NB4 (cell line): Measurements from ENCODE around the gene SLC37A3.

Source experiments
- CTCF ChIP-seq: IDR thresholded peaks from one replicate; pipeline ENCODE4 v1.5.1; 2012; ENCODE audit warnings: low read depth, low read length
- MAX ChIP-seq: IDR thresholded peaks from 2 replicates; pipeline ENCODE4 v1.6.1; 2011; ENCODE audit warnings: low read depth, low read length
- MYC ChIP-seq: IDR thresholded peaks from 2 replicates; pipeline ENCODE4 v1.6.1; 2011; ENCODE audit warnings: low read depth, low read length
- POLR2A ChIP-seq: IDR thresholded peaks from 2 replicates; pipeline ENCODE4 v1.6.1; 2011; ENCODE audit warnings: mild to moderate bottlenecking; ENCODE audit not compliant: insufficient read length; ENCODE audit errors: extremely low read depth

- TF ChIP-seq POLR2A (no peak), CTCF (no peak), MAX (no peak), MYC (no peak)
Measured at GRCh38 chr7:140322759-140323158, 75.6 kb downstream of the SLC37A3 start.
